NCI-H1417 (cell line): ENCODE data around the gene PTH2.
"Not testable (repeated sequence)": the region's sequence is repeated elsewhere in the genome, so short reads cannot be mapped to it uniquely, and the experiment has no call there.

ENCODE experiments used
- DNase-seq, 3 experiments: peaks; one replicate each; lab custom pipeline; 2025; lab: John Stamatoyannopoulos, UW

The PTH2 gene, protein sequence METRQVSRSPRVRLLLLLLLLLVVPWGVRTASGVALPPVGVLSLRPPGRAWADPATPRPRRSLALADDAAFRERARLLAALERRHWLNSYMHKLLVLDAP

GRCh38 chr19:49423071-49423984, at the start of gene PTH2:
Gene PTH2, minus strand, starts transcription at chr19:49423441. Its CDS starts 102 bp downstream, at chr19:49423339.
- DNase-seq, result peak in 1 of 3 experiments; percentile 36

DNA sequence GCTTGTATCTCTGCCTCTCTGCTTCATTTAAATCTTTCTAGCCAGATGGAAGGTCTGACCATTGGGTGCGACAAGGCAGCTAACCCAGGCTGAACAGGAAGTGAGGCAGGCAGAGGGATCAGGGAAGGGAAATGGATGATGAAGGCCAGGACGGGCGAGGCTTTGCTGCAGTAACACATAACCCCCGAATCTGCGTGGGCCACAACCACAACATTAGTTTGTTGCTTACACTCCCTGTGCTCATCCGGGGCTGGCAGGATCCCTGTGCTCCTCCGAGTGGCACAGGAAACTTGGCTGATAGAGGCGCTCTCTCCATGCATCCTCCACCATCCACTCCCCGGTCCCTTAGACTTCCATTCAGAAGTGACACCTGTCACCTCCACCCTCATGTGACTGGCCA, 49.7 kb upstream of the PTH2 start:
- no peak for DNase-seq

GRCh38 chr19:49470615-49470978, 47.4 kb upstream of the PTH2 start:
- DNase-seq, result no peak

GRCh38 chr19:49469828-49470614, 46.8 kb upstream of the PTH2 start:
- DNase-seq, result no peak

DNA sequence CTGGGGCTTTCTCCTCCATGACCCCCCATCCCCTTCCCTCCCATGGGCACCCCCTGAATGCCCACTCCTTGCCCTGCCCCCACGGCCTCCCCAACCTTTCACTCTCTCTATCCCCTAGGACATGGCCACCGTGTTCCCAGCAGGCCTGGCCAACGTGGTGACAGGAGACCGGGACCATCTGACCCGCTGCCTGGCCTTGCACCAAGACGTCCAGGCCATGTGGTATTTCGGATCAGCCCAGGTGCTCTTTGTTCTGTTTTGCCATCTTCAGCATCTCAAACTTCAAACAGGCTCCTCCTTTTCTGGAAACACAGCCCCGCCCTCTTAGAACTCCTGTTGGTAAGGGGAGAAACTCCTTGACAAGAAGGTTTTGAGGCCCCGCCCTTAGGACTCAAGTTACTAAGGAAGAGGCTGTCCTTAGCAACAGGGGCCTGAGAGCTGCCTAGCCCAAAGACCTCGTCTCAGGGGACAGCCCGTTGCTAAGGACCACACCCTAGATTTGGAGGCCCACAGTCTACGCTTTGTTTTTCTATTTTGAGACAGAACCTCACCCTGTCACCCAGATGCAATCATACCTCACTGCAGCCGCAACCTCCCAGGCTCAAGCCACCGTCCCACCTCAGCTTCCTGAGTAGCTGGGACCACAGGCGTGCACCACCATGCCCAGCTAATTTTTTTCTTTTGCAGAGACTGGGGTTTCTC, 45.7 kb upstream of the PTH2 start:
- DNase-seq, result peak in 1 of 3 experiments; percentile 99

GRCh38 chr19:49468199-49468598, 45.0 kb upstream of the PTH2 start:
- no peak for DNase-seq

DNA sequence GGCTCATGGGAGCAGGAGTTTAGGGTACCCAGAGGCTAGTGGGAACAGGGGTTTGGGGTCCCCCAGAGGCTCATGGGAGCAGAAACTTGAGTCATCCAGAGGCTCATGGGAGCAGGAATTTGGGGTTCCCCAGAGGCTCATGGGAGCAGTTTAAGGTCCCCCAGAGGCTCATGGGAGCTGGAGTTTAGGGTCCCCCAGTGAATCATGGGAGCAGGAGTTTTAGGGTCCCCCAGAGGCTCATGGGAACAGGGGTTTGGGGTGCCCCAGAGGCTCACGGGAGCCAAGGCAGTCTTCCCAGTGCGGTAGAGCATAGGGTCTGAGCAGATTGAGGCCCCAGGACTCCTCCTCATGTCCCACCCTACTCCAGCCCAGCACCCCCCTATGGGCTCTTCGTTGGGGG, 42.1 kb upstream of the PTH2 start:
- no peak for DNase-seq

DNA sequence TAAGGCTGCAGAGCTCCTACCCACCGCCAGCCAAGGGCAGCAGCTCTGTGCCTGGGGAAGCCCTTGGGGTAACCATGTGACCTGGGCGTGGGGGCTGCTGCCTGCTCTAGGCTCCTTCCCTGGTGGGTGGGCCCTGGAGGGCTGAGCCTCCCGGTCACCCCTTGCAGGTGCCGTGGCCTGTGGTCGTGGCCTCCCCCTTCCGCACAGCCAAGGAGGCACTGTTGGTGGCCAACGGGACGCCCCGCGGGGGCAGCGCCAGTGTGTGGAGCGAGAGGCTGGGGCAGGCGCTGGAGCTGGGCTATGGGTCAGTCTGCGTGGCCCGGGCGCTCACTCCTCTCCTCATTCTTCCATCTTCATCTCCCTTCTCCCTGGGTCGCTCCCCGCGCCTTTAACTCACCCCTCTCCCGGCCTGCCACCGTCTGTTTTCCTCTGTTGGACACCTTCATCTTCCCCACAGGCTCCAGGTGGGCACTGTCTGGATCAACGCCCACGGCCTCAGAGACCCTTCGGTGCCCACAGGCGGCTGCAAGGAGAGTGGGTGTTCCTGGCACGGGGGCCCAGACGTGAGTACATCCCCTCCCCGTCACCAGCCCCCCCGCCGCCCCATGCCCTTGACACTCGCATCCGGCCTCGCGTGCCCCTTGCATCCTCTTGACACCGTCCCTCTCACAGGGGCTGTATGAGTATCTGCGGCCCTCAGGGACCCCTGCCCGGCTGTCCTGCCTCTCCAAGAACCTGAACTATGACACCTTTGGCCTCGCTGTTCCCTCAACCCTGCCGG, 40.9 kb upstream of the PTH2 start:
- no peak for DNase-seq

DNA sequence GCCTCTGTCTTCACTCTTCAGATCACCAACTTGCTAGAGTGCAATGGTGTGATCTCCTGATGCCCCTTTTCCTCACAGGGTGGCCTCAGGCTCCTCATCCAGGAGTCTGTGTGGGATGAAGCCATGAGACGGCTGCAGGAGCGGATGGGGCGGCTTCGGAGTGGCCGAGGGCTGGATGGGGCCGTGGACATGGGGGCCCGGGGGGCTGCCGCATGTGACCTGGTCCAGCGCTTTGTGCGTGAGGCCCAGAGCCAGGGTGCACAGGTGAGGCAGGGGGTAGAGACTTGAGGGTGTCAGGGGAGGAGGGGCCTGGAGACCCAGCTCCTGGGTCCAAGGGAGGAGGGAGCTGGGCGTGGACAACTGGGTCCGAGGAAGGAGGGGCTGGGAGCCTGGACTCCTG, 39.3 kb upstream of the PTH2 start:
- no peak for DNase-seq

DNA sequence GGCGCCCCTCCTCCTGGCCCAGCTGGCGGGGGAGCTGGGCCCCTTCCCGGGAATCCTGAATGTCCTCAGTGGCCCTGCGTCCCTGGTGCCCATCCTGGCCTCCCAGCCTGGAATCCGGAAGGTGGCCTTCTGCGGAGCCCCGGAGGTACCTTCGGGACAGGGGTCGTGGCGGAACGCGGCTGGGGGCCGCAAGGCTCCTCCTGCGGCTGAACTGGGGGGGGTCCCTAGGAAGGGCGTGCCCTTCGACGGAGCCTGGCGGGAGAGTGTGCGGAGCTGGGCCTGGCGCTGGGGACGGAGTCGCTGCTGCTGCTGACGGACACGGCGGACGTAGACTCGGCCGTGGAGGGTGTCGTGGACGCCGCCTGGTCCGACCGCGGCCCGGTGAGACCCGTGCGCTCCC, 38.4 kb upstream of the PTH2 start:
- no peak for DNase-seq

- not testable (repeated sequence) for DNase-seq
Observed at GRCh38 chr19:49461130-49461529, 37.9 kb upstream of the PTH2 start.

DNA sequence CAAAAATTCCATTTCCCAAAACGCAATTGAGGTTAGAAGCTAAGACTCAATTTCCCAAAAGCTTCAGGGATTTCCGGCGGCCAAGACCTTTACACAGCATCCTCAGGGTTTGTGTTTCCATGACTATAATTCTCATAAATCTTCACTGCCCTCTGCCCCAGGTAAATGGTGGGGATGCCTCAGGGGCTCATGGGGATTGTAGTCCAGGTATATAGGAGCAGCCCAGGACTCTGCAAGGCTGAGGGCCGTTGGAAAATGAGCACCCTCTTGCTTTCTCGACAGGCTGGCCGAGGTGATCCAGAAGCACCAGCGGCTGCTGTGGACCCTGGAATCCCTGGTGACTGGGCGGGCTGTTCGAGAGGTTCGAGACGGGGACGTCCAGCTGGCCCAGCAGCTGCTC, 36.1 kb upstream of the PTH2 start:
- no peak for DNase-seq

DNA sequence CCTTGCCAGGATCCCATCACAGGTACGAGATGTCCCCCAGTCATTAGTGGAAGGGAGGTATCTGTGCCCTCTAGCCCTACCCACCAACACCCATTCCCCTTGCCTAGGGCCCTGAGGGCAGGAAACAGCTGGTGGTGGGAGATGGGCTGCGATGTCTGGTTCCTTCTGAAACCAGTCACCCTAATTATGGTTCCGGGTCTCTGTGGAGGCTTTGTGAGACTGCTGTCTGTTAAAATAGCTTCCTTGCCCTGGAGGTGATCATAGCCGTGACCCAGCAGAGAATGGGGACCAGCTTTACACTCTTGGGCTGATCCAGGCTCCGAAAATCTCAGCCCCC, 35.3 kb upstream of the PTH2 start:
- no peak for DNase-seq

- DNase-seq, result no peak
Observed at GRCh38 chr19:49456326-49456725, 33.1 kb upstream of the PTH2 start.

DNA sequence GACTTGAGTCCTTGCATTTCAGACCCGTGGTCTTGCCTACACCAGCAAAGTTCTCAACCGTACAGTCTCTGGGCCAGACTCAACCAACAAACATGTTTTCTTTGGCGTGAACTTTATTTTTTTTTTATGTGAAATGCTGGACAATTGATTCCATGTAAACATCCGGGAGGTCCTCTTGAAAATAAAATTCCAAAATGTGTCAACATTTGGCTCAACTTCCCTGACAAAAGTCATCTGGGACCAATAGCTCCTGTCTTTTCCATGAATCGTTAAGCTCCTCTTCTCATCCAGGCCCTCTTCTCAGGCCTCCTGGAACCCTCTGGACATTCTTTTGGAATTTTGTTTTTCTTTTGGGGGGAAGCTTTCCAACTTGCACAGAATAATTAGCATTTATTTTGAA, 32.5 kb upstream of the PTH2 start:
- DNase-seq, result no peak

DNA sequence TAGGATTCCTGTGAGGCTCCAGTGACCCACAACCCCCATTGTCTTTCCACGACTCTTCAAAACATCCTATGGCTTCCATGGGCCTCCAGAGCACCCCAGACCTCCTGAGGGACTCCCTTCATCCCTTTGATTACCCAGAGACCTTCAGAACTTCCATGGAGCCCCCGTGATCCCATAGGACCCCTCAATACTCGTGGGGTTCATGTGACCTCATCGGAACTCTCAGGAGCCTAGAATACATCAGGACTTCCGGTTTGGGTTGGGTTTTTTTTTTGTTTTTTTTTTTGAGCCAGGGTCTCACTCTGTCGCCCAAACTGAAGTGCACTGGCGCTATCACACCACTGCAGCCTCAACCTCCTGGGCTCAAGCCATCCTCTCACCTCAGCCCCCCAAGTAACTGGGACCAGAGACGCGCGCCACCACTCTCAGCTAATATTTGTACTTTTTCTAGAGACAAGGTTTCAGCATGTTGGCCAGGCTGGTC, 30.6 kb upstream of the PTH2 start:
- DNase-seq, result no peak

- peak; percentile 98 to 99 (median 99) for DNase-seq
Observed at GRCh38 chr19:49453013-49453756, 29.9 kb upstream of the PTH2 start, which contains the start of gene ALDH16A1. Gene ALDH16A1, plus strand, starts transcription at chr19:49453225. Its CDS starts 107 bp downstream, at chr19:49453332.

DNA sequence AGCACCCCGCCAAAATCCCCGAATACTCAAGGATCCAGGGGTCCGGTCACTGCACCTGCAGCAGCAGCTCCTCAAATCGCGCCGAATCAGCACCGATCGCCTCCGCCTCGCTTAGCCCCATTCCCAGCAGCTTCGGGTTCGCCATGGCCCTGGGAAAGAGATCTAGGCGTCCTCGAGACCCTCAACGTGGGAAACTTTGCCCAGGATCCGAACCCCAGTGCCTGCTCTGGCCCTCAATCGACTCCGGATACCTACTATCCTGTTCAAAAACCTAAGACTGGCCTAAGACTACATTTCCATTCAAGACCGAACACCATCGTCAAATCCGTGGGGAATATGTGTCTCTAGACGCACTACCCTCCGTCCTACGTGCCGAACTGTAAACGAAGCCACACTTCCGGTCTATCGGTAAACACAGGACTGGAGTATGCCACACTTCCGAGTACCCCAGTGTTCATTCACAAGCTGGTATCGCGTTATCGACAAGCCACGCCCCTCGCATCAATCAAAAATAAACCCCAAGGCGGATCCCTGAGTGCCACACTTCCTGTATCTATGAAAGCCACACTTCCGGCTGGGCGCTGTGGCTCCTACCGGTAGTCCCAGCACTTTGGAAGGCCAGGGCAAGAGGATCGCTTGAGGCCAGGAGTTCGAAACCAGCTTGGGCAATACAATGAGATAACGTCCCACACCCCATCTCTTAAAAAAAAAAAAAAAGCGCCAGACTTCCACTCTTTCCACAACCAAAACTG, 28.4 kb upstream of the PTH2 start, which contains the start of gene PIH1D1:
Gene PIH1D1 (minus strand): TSS at position 385 of the 752 bp plus-strand sequence. CDS start 240 bp downstream, at position 145.
- DNase-seq, result peak; percentile 97 to 99 (median 99)

DNA sequence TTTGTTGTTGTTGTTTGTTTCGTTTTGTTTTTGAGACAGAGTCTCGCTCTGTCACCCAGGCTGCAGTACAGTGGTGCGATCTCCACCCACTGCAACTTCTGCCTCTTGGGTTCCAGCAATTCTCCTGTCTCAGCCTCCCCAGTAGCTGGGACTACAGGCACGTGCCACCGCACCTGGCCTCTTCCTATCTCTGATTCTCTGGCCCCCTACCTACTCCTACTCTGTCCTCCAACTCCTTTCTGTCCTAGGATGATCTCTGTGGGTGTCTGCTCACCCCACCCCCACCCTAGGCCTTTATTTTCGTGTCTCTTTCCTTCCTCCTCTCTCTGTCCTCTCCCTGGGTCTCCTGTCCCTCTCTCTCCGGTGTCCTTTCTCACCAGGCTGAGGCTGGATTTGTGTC, 27.2 kb upstream of the PTH2 start:
- no peak for DNase-seq

GRCh38 chr19:49448432-49448786, 25.2 kb upstream of the PTH2 start:
- DNase-seq, result no peak
